Tibial artery (tissue), 4 donors: ENCODE data around the gene ANTXRL.
"Not testable (repeated sequence)": the region's sequence is repeated elsewhere in the genome, so short reads cannot be mapped to it uniquely, and the experiment has no call there.

Experiments used
- DNase-seq, 2 donors: peaks; one replicate each; pipeline ENCODE4 v3.0.0-alpha.2; 2019
- H3K27ac ChIP-seq, 2 donors: fragments of 200-600 bp; sonication (generic) in 1 of 2; 1 replicate in 1 of 2; 2 replicates in 1 of 2; pipeline ENCODE4 v1.5.1; 2018 to 2019; ENCODE audit warnings: mild to moderate bottlenecking in 1 of 2
- H3K27me3 ChIP-seq, 2 donors: fragments of 200-600 bp; sonication (generic) in 1 of 2; one replicate each; pipeline versions ENCODE4 v1.5.1 to v1.6.0; 2016 to 2019
- H3K36me3 ChIP-seq, 3 donors: fragments of 200-600 bp; sonication (generic) in 2 of 3; one replicate each; pipeline ENCODE4 v1.5.1; 2016 to 2019; ENCODE audit warnings: mild to moderate bottlenecking in 2 of 3
- H3K4me1 ChIP-seq, 4 donors: fragments of 200-600 bp; sonication (generic) in 2 of 4; 1 replicate in 3 of 4; 2 replicates in 1 of 4; pipeline ENCODE4 v1.5.1; 2016 to 2019
- H3K4me3 ChIP-seq, 2 donors: fragments of 200-600 bp; sonication (generic) in 1 of 2; 1 replicate in 1 of 2; 2 replicates in 1 of 2; pipeline ENCODE4 v1.5.1; 2018 to 2019; ENCODE audit warnings: mild to moderate bottlenecking in 2 of 2
- H3K9me3 ChIP-seq, 3 donors: fragments of 200-600 bp; sonication (generic) in 1 of 3; one replicate each; pipeline ENCODE4 v1.5.1; 2016 to 2019
- intact Hi-C: fragments of 100-400 bp; cut with DNase I; formaldehyde crosslinking; loops from one replicate; pipeline ENCODE4 v1.15.0; 2023; ENCODE audit warnings: low total_unique reads
- TF ChIP-seq, protein P1 (sequence below), 2 experiments: fragments of 200-600 bp in 1 of 2; fragments of 450-650 bp in 1 of 2; IDR thresholded peaks; one replicate each; pipeline ENCODE4 v1.5.1; 2017 to 2019; ENCODE audit warnings: antibody characterized with exemption in 2 of 2, mild to moderate bottlenecking in 1 of 2, moderate library complexity in 1 of 2

ANTXRL gene

DNA sequence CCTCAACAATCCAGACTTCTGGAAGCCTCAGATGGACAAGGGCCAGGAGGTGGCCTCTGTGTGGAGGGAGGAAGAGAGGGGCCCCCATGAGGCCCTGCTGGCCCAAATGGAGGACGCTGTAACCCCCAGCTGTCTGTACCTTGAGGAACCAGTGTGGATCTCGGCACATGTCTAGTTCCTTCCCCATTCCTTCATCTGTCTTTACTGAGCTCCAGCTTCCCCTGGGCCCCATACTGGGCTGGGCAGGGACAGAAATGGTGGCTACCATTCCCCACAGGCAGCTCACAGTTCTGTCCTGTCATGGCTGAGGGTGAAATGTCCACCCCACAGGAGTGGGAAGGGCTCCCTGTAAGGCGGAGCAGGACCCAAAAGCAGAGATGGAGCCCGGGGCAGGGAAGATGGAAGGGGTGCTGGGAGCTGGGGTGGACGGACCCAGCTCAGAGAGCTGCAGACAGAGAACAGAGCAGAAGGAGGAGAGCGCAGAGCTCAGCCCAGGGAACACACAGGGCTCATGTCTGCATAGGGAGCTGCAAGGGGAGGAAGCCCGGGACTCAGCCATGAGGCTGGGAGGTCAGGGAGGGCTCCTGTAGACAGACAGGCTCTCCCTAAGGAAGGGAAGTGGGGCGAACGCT is 22.8 kb downstream of the ANTXRL start:
- DNase-seq: peak in 1 of 2 donors; percentile 43
- Histone ChIP-seq H3K27ac (no peak overlapping the region), H3K27me3 (no peaks in the 10 kb centered on the region), H3K9me3 (no peaks in the 10 kb centered on the region), H3K36me3 (no peaks in the 10 kb centered on the region), H3K4me3 (no peak overlapping the region), H3K4me1 (peaks cover 0 to 20% (median 5%) of the 10 kb centered on the region in 4 donors)
- TF ChIP-seq, protein P1, sequence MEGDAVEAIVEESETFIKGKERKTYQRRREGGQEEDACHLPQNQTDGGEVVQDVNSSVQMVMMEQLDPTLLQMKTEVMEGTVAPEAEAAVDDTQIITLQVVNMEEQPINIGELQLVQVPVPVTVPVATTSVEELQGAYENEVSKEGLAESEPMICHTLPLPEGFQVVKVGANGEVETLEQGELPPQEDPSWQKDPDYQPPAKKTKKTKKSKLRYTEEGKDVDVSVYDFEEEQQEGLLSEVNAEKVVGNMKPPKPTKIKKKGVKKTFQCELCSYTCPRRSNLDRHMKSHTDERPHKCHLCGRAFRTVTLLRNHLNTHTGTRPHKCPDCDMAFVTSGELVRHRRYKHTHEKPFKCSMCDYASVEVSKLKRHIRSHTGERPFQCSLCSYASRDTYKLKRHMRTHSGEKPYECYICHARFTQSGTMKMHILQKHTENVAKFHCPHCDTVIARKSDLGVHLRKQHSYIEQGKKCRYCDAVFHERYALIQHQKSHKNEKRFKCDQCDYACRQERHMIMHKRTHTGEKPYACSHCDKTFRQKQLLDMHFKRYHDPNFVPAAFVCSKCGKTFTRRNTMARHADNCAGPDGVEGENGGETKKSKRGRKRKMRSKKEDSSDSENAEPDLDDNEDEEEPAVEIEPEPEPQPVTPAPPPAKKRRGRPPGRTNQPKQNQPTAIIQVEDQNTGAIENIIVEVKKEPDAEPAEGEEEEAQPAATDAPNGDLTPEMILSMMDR (IDR thresholded peaks at IDR 0.05): no peak
- intact Hi-C loops: no loop called here

DNA sequence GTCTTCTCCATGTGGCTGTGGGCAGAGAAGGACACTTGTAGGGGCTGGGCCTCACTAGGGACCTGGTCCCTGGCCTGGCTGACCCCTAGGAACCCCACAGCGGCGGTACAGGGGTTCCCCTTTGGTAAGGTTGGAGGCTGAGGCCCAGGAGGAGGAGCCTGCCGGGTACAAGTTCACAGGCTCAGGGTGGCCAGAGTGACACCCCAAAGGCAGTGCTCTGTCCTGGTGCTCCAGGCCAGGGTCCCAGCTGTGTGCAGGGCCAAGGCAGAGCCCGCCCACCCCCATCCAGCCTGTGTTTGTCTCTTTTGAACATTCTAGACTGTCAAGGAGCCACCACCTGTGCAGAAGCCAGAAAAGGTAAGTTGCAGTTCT is 23.3 kb downstream of the ANTXRL start:
- no peak overlapping the region for H3K4me3 ChIP-seq
- no peak for DNase-seq
- H3K9me3 ChIP-seq: no peaks in the 10 kb centered on the region
- TF ChIP-seq, protein P1 (IDR thresholded peaks at IDR 0.05): no peak
- H3K36me3 ChIP-seq: no peaks in the 10 kb centered on the region
- peaks cover 0 to 15% (median 3%) of the 10 kb centered on the region in 4 donors for H3K4me1 ChIP-seq
- intact Hi-C loops: no loop called here
- H3K27ac ChIP-seq: no peak overlapping the region
- H3K27me3 ChIP-seq: no peaks in the 10 kb centered on the region

DNA sequence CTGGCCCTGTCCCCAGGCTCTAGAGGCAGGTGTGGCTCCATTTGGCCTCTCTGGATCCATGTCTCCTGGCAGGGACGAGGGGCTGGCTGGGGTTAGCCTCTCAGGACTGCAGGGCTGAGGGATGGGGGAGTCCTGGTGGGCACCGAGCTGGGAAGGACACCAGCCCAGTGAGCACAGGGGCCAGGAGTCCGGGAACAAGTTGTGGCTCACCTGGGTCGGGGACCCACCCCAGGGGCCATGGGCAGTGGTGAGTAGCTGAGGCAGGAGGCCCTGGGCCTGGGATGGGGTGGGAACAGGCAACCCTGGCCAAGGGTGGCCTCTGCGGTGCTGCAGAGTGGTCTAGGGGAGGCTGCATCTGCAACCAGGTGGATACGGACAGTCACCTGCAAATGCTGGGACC is 24.1 kb downstream of the ANTXRL start:
- intact Hi-C loops: no loop called here
- DNase-seq: peak in 1 of 2 donors; percentile 42
- Histone ChIP-seq H3K9me3 (no peaks in the 10 kb centered on the region), H3K27ac (no peak overlapping the region), H3K36me3 (no peaks in the 10 kb centered on the region), H3K27me3 (no peaks in the 10 kb centered on the region), H3K4me1 (peaks cover 0 to 9% (median 0%) of the 10 kb centered on the region in 4 donors), H3K4me3 (no peak overlapping the region)
- TF ChIP-seq, protein P1 (IDR thresholded peaks at IDR 0.05): no peak

DNA sequence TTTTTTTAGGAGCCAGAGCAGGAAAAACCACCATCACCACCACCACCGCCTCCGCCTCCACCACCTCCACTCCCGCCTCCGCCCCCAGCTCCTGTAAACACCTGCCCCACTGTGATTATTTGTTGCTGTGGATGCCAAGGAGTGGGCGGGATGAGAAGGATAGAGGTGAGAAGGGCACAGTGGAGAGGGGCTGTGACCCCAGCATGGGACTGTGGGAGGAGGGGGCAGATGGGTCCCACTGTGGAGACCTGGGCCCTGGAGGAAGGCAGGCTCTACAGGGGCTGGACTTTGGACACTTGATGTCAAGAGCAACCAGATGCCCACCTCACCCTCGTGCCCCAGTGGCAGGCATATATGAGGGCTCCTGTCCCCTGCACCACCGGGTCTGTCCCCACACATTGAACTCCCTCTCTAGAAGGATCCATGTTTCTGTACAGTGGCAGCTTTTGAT is 24.7 kb downstream of the ANTXRL start:
- Histone ChIP-seq H3K4me1 (peaks cover 0 to 2% (median 0%) of the 10 kb centered on the region in 4 donors), H3K36me3 (no peaks in the 10 kb centered on the region), H3K4me3 (no peak overlapping the region), H3K27ac (no peak overlapping the region), H3K27me3 (no peaks in the 10 kb centered on the region), H3K9me3 (no peaks in the 10 kb centered on the region)
- TF ChIP-seq, protein P1 (IDR thresholded peaks at IDR 0.05): no peak
- peak in 1 of 2 donors; percentile 42 for DNase-seq
- intact Hi-C loops: no loop called here

DNA sequence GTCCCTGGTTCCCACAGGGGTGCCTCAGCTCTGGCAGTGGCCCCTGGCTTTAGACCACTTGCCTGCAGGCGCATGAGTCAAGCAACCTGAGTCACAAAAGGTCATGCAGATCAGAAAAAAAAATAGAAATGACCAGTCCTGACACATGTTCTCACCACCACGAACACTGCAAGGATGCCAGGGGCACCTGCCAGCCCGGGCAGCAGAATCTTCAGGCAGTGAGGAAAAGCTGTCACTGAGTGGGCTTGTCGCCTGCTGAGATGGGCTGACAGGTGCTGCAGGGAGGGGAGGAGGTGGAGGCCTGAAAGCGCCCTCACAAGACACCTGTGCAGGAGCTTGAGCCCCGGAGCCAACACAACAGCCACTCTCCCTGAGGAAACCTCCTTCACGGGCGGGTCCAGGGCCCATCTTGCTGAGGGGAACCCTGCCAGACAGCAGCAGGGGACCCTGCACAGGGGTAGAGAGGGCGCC is 25.2 kb downstream of the ANTXRL start:
- H3K27me3 ChIP-seq, H3K4me1 ChIP-seq, H3K4me3 ChIP-seq, intact Hi-C loops, H3K9me3 ChIP-seq, H3K27ac ChIP-seq, H3K36me3 ChIP-seq: not testable (repeated sequence)
- DNase-seq: peak in 1 of 2 donors; percentile 42

DNA sequence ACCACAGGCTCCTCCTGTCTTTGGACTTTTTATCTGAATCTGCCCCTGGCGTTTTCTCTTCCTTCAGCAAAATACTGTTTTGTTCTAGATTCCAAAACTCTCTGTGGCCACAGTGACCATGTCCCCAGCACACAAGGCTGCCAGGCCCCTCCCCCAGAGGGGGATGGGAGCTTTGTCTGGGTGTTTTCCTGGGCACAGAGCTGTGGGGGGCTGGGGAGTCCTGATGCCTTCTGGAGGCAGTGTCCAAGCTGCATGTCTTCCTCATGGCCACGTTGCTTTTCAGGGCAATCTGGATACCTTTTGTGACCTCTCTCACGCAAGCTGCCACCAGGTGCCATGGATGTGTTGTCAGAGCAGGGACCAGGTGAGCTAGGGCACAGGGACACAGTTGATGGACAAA is 26.2 kb downstream of the ANTXRL start:
- no peaks in the 10 kb centered on the region for H3K36me3 ChIP-seq
- no peak overlapping the region for H3K27ac ChIP-seq
- H3K9me3 ChIP-seq: no peaks in the 10 kb centered on the region
- DNase-seq: peak in 1 of 2 donors; percentile 41
- intact Hi-C loops: no loop called here
- no peaks in the 10 kb centered on the region for H3K27me3 ChIP-seq
- TF ChIP-seq, protein P1 (IDR thresholded peaks at IDR 0.05): no peak
- H3K4me1 ChIP-seq: no peaks in the 10 kb centered on the region
- no peak overlapping the region for H3K4me3 ChIP-seq
